Natural killer cell (primary cell): ENCODE results near the gene IFT74. TPM values are rescaled to one million over a fixed set of nuclear protein-coding genes. Genes with fewer than 3 reads are reported as not detected.

Source experiments
- ATAC-seq, 3 donors: fragments of 150-1000 bp in 2 of 3; fragments of 200-7000 bp in 1 of 3; cut with Tn5 transposase; 1 replicate in 1 of 3; 2 replicates in 2 of 3; pipeline ENCODE4 v1.10.0; 2021; ENCODE audit warnings: mild to moderate bottlenecking in 2 of 3, moderate library complexity in 2 of 3
- DNase-seq, 2 donors: peaks; one replicate each; pipeline versions ENCODE4 v3.0.0 to v3.0.0-alpha.2; 2013 to 2021; ENCODE audit warnings: mixed read lengths in 1 of 2
- H3K27ac ChIP-seq: one replicate; pipeline ENCODE4 v1.5.1; 2013; ENCODE audit warnings: mild to moderate bottlenecking, low read length
- H3K27me3 ChIP-seq: one replicate; pipeline ENCODE4 v1.6.1; 2013; ENCODE audit warnings: low read length; ENCODE audit not compliant: control insufficient read depth, insufficient read depth
- H3K36me3 ChIP-seq: one replicate; pipeline ENCODE4 v1.6.1; 2013; ENCODE audit warnings: low read length; ENCODE audit not compliant: control insufficient read depth, insufficient read depth
- H3K4me1 ChIP-seq: one replicate; pipeline ENCODE4 v1.6.1; 2013; ENCODE audit warnings: low read length; ENCODE audit not compliant: control insufficient read depth, insufficient read depth
- H3K4me3 ChIP-seq: one replicate; pipeline ENCODE4 v1.5.1; 2013; ENCODE audit warnings: low read length
- H3K9me3 ChIP-seq: one replicate; pipeline ENCODE4 v1.6.1; 2013; ENCODE audit warnings: low read length; ENCODE audit not compliant: control insufficient read depth, insufficient read depth
- H3K27ac Mint-ChIP-seq, 2 donors: one replicate each; pipeline ENCODE4 v1.8.0; 2022; ENCODE audit warnings: mild to moderate bottlenecking in 2 of 2, mixed read lengths in 2 of 2, moderate library complexity in 1 of 2
- H3K27me3 Mint-ChIP-seq, 2 donors: one replicate each; pipeline ENCODE4 v1.8.0; 2022; ENCODE audit warnings: low read depth in 2 of 2, mixed read lengths in 2 of 2
- H3K36me3 Mint-ChIP-seq: one replicate; pipeline ENCODE4 v1.8.0; 2022; ENCODE audit warnings: mixed read lengths
- H3K4me1 Mint-ChIP-seq, 2 donors: one replicate each; pipeline ENCODE4 v1.8.0; 2022; ENCODE audit warnings: mixed read lengths in 2 of 2
- H3K4me3 Mint-ChIP-seq: one replicate; pipeline ENCODE4 v1.8.0; 2022; ENCODE audit warnings: mild to moderate bottlenecking, moderate library complexity, mixed read lengths
- H3K9me3 Mint-ChIP-seq, 2 donors: one replicate each; pipeline ENCODE4 v1.8.0; 2022; ENCODE audit warnings: mixed read lengths in 2 of 2
- CTCF ChIP-seq: fragments of 200-600 bp; IDR thresholded peaks from one replicate; pipeline ENCODE4 v1.8.0; 2022; ENCODE audit warnings: antibody characterized with exemption
- WGBS: methylation state at CpG from one replicate; pipeline ENCODE4 v1.1.7; 2013; ENCODE audit warnings: missing lambda C conversion rate; ENCODE audit not compliant: insufficient coverage; 5-methylcytosine and 5-hydroxymethylcytosine counted together
- intact Hi-C: fragments of 100-400 bp; cut with micrococcal nuclease; formaldehyde crosslinking; loops from one replicate; pipeline ENCODE4 v1.14.2; 2022
- total RNA-seq, 4 donors: library from RNA; stranded (reverse); fragments of 120-200 nt in 1 of 4; gene quantifications; one replicate each; pipeline versions ENCODE4 v1.2.3 to v1.2.4, GENCODE V29; 2013 to 2022

IFT74 gene
- total RNA-seq, 3 donors from 2014 or later (not counting 1 experiment from before 2014, with no cell fraction given): 6.0 to 8.7 (median 7.0) TPM

GRCh38 chr9:27108981-27109541 lies 152.8 kb downstream of the IFT74 start, which contains the start of gene TEK:
Gene TEK, plus strand, starts transcription at chr9:27109225. Its CDS starts 366 bp downstream, at chr9:27109591.
- Mint-ChIP-seq H3K4me3 (no peak within 1 kb of the TSS), H3K36me3 (no peaks in the 10 kb centered on the region), H3K27ac (no peak within 1 kb of the TSS), H3K27me3 (no peaks in the 10 kb centered on the region), H3K9me3 (peaks cover 0 to 4% of the 10 kb centered on the region in 2 donors), H3K4me1 (no peaks in the 10 kb centered on the region)
- intact Hi-C loops: no loop called here
- Histone ChIP-seq H3K4me3 (no peak within 1 kb of the TSS), H3K9me3 (no peaks in the 10 kb centered on the region), H3K27me3 (no peaks in the 10 kb centered on the region), H3K36me3 (no peaks in the 10 kb centered on the region), H3K4me1 (no peaks in the 10 kb centered on the region), H3K27ac (no peak within 1 kb of the TSS)
- no peak for ATAC-seq
- DNase-seq: no peak
- TF ChIP-seq CTCF: no peak
- WGBS: 41% methylated on average over 6 of the region's 9 CpGs

GRCh38 chr9:27109621-27110020 lies 153.4 kb downstream of the IFT74 start:
- Histone ChIP-seq H3K27ac (no peak overlapping the region), H3K27me3 (no peaks in the 10 kb centered on the region), H3K9me3 (no peaks in the 10 kb centered on the region), H3K4me1 (no peaks in the 10 kb centered on the region), H3K4me3 (no peak overlapping the region), H3K36me3 (no peaks in the 10 kb centered on the region)
- Mint-ChIP-seq H3K4me1 (no peaks in the 10 kb centered on the region), H3K36me3 (no peaks in the 10 kb centered on the region), H3K27ac (no peak overlapping the region), H3K9me3 (peaks cover 0 to 4% of the 10 kb centered on the region in 2 donors), H3K4me3 (no peak overlapping the region), H3K27me3 (no peaks in the 10 kb centered on the region)
- intact Hi-C loops: no loop called here
- WGBS: 67% methylated on average over 1 of the region's 2 CpGs
- ATAC-seq (no peak), DNase-seq (no peak)
- TF ChIP-seq CTCF: no peak

- Histone ChIP-seq H3K4me3 (no peak overlapping the region), H3K27ac (no peak overlapping the region), H3K9me3 (no peaks in the 10 kb centered on the region), H3K4me1 (no peaks in the 10 kb centered on the region), H3K36me3 (no peaks in the 10 kb centered on the region), H3K27me3 (no peaks in the 10 kb centered on the region)
- Mint-ChIP-seq H3K4me3 (no peak overlapping the region), H3K36me3 (no peaks in the 10 kb centered on the region), H3K27me3 (no peaks in the 10 kb centered on the region), H3K9me3 (peaks cover 0 to 4% of the 10 kb centered on the region in 2 donors), H3K4me1 (no peaks in the 10 kb centered on the region), H3K27ac (no peak overlapping the region)
- 0% methylated on average over 1 of the region's 4 CpGs for WGBS
- no peak for TF ChIP-seq CTCF
- no peak for ATAC-seq
- intact Hi-C loops: no loop called here
- no peak for DNase-seq
Measured at GRCh38 chr9:27110181-27110580, 154.0 kb downstream of the IFT74 start.

- Histone ChIP-seq H3K4me3 (no peak overlapping the region), H3K9me3 (no peaks in the 10 kb centered on the region), H3K27ac (no peak overlapping the region), H3K4me1 (no peaks in the 10 kb centered on the region), H3K36me3 (no peaks in the 10 kb centered on the region), H3K27me3 (no peaks in the 10 kb centered on the region)
- TF ChIP-seq CTCF: no peak
- DNase-seq (no peak), ATAC-seq (no peak)
- Mint-ChIP-seq H3K27me3 (no peaks in the 10 kb centered on the region), H3K4me1 (no peaks in the 10 kb centered on the region), H3K27ac (no peak overlapping the region), H3K36me3 (no peaks in the 10 kb centered on the region), H3K4me3 (no peak overlapping the region), H3K9me3 (peaks cover 0 to 2% of the 10 kb centered on the region in 2 donors)
- 100% methylated on average over 1 of the region's 2 CpGs for whole genome bisulfite sequencing
- intact Hi-C loops: no loop called here
Measured at GRCh38 chr9:27112235-27112634, 156.0 kb downstream of the IFT74 start.
